ENCODE measurements around the gene MYO15B. TPM values are rescaled to one million over a fixed set of nuclear protein-coding genes. Genes with fewer than 3 reads are reported as not detected.

MYO15B gene
- total and polyA plus RNA-seq, 2 of the 13 experiments (the other 11 are each of a cell fraction or from before 2014, with no cell fraction given), result 2.8 to 8.1 TPM

GRCh38 chr17:75540923-75541503, 46.6 kb upstream of the MYO15B start (continued):
- TF ChIP-seq ZNF609 (CRISPR knock-in tag; IDR thresholded peaks at IDR 0.05; ENCODE audit: borderline replicate concordance) (0 out of 2 replicates have a peak, but pooled peaks have one; percentile 19), HIVEP1 (CRISPR knock-in tag; IDR thresholded peaks at IDR 0.05) (0 out of 2 replicates have a peak, but pooled peaks have one; percentile 33), NR2F6 (IDR thresholded peaks at IDR 0.05) (peak; percentile 90), NR2F6 (CRISPR knock-in tag; IDR thresholded peaks at IDR 0.05) (peak; percentile 86), TFAP4 (IDR thresholded peaks at IDR 0.05; ENCODE audit: borderline replicate concordance, low read depth) (0 out of 2 replicates have a peak, but pooled peaks have one; percentile 17), YY1 (IDR thresholded peaks at IDR 0.05; ENCODE audit: insufficient read depth, insufficient replicate concordance, low read depth, low read length) (no peak), ZBTB7B (CRISPR knock-in tag; IDR thresholded peaks at IDR 0.05) (0 out of 2 replicates have a peak, but pooled peaks have one; percentile 33), NR2F2 (IDR thresholded peaks at IDR 0.05; ENCODE audit: borderline replicate concordance, low read depth) (peak; percentile 79), NR2C2 (CRISPR knock-in tag; IDR thresholded peaks at IDR 0.05; ENCODE audit: borderline replicate concordance) (peak; percentile 49; the same call in 1 of the 2 replicates), SALL1 (CRISPR knock-in tag; IDR thresholded peaks at IDR 0.05) (peak; percentile 68), ZNF746 (CRISPR knock-in tag; IDR thresholded peaks at IDR 0.05) (0 out of 2 replicates have a peak, but pooled peaks have one; percentile 23), RARA (CRISPR knock-in tag; IDR thresholded peaks at IDR 0.05) (peak; percentile 78), ZNF687 (CRISPR knock-in tag; IDR thresholded peaks at IDR 0.05) (peak; percentile 55), ZNF296 (CRISPR knock-in tag; conservative IDR thresholded peaks at IDR 0.05) (0 out of 2 replicates have a peak, but pooled peaks have one; percentile 52), ATF1 (CRISPR knock-in tag; IDR thresholded peaks at IDR 0.05) (no peak), TEF (CRISPR knock-in tag; IDR thresholded peaks at IDR 0.05) (no peak), SIN3B (IDR thresholded peaks at IDR 0.05; ENCODE audit: low read length) (no peak)
- TF ChIP-seq, protein P1, sequence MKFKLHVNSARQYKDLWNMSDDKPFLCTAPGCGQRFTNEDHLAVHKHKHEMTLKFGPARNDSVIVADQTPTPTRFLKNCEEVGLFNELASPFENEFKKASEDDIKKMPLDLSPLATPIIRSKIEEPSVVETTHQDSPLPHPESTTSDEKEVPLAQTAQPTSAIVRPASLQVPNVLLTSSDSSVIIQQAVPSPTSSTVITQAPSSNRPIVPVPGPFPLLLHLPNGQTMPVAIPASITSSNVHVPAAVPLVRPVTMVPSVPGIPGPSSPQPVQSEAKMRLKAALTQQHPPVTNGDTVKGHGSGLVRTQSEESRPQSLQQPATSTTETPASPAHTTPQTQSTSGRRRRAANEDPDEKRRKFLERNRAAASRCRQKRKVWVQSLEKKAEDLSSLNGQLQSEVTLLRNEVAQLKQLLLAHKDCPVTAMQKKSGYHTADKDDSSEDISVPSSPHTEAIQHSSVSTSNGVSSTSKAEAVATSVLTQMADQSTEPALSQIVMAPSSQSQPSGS (CRISPR knock-in tag; IDR thresholded peaks at IDR 0.05), result no peak

Measured in HepG2 (cell line).